ENCODE measurements around the gene ZFP64.

DNA sequence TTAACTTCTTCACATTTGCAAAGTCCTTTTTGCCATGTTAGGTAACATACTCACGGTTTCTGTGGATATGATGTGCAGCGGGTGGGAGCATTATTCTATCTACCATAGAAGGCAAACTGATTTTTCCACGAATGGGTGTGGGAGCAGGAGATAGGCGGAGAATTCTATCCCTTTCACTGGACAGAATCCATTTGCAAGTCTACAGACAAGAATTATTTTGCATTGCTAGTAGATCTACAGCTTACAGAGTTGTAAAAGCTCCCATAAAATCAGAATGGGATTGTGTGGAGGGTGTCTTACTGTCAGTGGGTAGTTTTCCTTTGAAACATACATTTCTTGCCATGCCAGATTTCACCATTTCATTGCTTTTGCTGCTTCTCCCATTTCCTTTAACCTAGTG lies 22.4 kb upstream of the ZFP64 start:
- TF ChIP-seq, protein P1, sequence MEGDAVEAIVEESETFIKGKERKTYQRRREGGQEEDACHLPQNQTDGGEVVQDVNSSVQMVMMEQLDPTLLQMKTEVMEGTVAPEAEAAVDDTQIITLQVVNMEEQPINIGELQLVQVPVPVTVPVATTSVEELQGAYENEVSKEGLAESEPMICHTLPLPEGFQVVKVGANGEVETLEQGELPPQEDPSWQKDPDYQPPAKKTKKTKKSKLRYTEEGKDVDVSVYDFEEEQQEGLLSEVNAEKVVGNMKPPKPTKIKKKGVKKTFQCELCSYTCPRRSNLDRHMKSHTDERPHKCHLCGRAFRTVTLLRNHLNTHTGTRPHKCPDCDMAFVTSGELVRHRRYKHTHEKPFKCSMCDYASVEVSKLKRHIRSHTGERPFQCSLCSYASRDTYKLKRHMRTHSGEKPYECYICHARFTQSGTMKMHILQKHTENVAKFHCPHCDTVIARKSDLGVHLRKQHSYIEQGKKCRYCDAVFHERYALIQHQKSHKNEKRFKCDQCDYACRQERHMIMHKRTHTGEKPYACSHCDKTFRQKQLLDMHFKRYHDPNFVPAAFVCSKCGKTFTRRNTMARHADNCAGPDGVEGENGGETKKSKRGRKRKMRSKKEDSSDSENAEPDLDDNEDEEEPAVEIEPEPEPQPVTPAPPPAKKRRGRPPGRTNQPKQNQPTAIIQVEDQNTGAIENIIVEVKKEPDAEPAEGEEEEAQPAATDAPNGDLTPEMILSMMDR (conservative IDR thresholded peaks at IDR 0.05; ENCODE audit: low read length), result no peak
- TF ChIP-seq EZH2phosphoT487 (IDR thresholded peaks at IDR 0.05; ENCODE audit: borderline replicate concordance, low read depth, low read length), result no peak

Data from OCI-LY7 (cell line).